H1 (cell line): ENCODE measurements around the gene NUP188. TPM values are rescaled to one million over a fixed set of nuclear protein-coding genes. Genes with fewer than 3 reads are reported as not detected.

Experiments
- CTCF ChIA-PET: fragments of 300-600 bp; sonication (Branson Sonifier 250); formaldehyde crosslinking; loops from one replicate; lab custom pipeline; 2021; ENCODE audit not compliant: partially characterized antibody; lab: Charles Lee
- POLR2A ChIA-PET: fragments of 300-600 bp; sonication (Branson Sonifier 250); formaldehyde crosslinking; loops from one replicate; lab custom pipeline; 2021; ENCODE audit warnings: inconsistent platforms; ENCODE audit not compliant: partially characterized antibody; lab: Charles Lee
- DNase-seq, 2 experiments: peaks; one replicate each; pipeline versions ENCODE4 v3.0.0 to v3.0.0-alpha.2; 2010 to 2022; ENCODE audit warnings: low spot score in 2 of 2, low read depth in 1 of 2, mixed read lengths in 1 of 2
- FAIRE-seq: peaks from 2 replicates; lab custom pipeline; 2011; peaks lifted over from hg19 to GRCh38; lab: Jason Lieb, UNC
- H2AFZ ChIP-seq: 2 replicates; pipeline ENCODE4 v1.8.1; 2012; ENCODE audit warnings: low read length, inconsistent platforms
- H2AK5ac ChIP-seq: 2 replicates; pipeline ENCODE4 v1.6.1; 2013; ENCODE audit warnings: low read depth, low read length
- H2BK120ac ChIP-seq: replicated peaks from 2 replicates; pipeline ENCODE3; 2013; ENCODE audit warnings: low read depth, low read length, inconsistent platforms
- H2BK12ac ChIP-seq: 2 replicates; pipeline ENCODE4 v1.6.1; 2013; ENCODE audit warnings: low read depth, low read length
- H2BK15ac ChIP-seq: 2 replicates; pipeline ENCODE4 v1.6.1; 2013; ENCODE audit warnings: low read length
- H2BK20ac ChIP-seq: 2 replicates; pipeline ENCODE4 v1.6.1; 2013; ENCODE audit warnings: low read length
- H2BK5ac ChIP-seq: 2 replicates; pipeline ENCODE4 v1.6.1; 2013; ENCODE audit warnings: low read depth, low read length
- H3K14ac ChIP-seq: 2 replicates; pipeline ENCODE4 v1.6.1; 2013; ENCODE audit warnings: inconsistent platforms; ENCODE audit not compliant: insufficient read length
- H3K18ac ChIP-seq: 2 replicates; pipeline ENCODE4 v1.6.1; 2013; ENCODE audit warnings: low read length; ENCODE audit errors: extremely low read depth
- H3K23ac ChIP-seq: 2 replicates; pipeline ENCODE4 v1.6.1; 2013; ENCODE audit warnings: inconsistent platforms; ENCODE audit not compliant: insufficient read length
- H3K23me2 ChIP-seq: 2 replicates; pipeline ENCODE4 v1.6.1; 2013; ENCODE audit warnings: low read depth, low read length
- H3K27ac ChIP-seq: 2 replicates; pipeline ENCODE4 v1.6.1; 2011; ENCODE audit warnings: low read depth, low read length, inconsistent platforms
- H3K27me3 ChIP-seq, 4 experiments: replicated peaks in 1 of 4; 1 replicate in 1 of 4; 2 replicates in 3 of 4; pipeline versions ENCODE4 v1.6.1 to v1.8.1; 2011 to 2013; ENCODE audit warnings: low read length in 3 of 4, mild to moderate bottlenecking in 3 of 4, inconsistent platforms in 2 of 4, mixed read lengths in 2 of 4, moderate library complexity in 1 of 4; ENCODE audit not compliant: control insufficient read depth in 3 of 4, insufficient read depth in 3 of 4; ENCODE audit errors: extremely low read depth in 1 of 4
- H3K36me3 ChIP-seq, 4 experiments: 2 replicates each; pipeline versions ENCODE4 v1.6.1 to v1.8.1; 2011 to 2013; ENCODE audit warnings: mild to moderate bottlenecking in 4 of 4, low read length in 3 of 4, moderate library complexity in 2 of 4, control low read depth in 1 of 4, inconsistent platforms in 1 of 4; ENCODE audit not compliant: insufficient read depth in 4 of 4, control insufficient read depth in 2 of 4
- H3K4ac ChIP-seq: replicated peaks from 2 replicates; pipeline ENCODE3; 2013; ENCODE audit warnings: low read length, low read depth, mixed read lengths, inconsistent platforms; ENCODE audit not compliant: insufficient read length
- H3K4me1 ChIP-seq, 4 experiments: replicated peaks in 1 of 4; 1 replicate in 1 of 4; 2 replicates in 3 of 4; pipeline versions ENCODE4 v1.6.1 to v1.8.1; 2011 to 2013; ENCODE audit warnings: low read length in 3 of 4, inconsistent platforms in 2 of 4, mixed read lengths in 1 of 4; ENCODE audit not compliant: insufficient read depth in 4 of 4, control insufficient read depth in 3 of 4
- H3K4me2 ChIP-seq, 2 experiments: 2 replicates each; pipeline versions ENCODE4 v1.6.1 to v1.8.1; 2011 to 2013; ENCODE audit warnings: low read depth in 2 of 2, low read length in 2 of 2, control low read depth in 1 of 2, inconsistent platforms in 1 of 2, mild to moderate bottlenecking in 1 of 2; ENCODE audit not compliant: insufficient read depth in 1 of 2
- H3K4me3 ChIP-seq, 4 experiments: fragments of 200-600, 300-600 bp in 1 of 4; sonication (generic), shearing (Covaris generic), sonication (Bioruptor Twin) in 1 of 4; 2 replicates each; pipeline versions ENCODE4 v1.5.1 to v1.8.1; 2011 to 2016; ENCODE audit warnings: low read length in 4 of 4, low read depth in 3 of 4, control low read depth in 2 of 4, inconsistent platforms in 2 of 4, mild to moderate bottlenecking in 2 of 4, mixed read lengths in 1 of 4, moderate library complexity in 1 of 4; ENCODE audit not compliant: insufficient read depth in 2 of 4; ENCODE audit errors: extremely low read depth in 1 of 4
- H3K56ac ChIP-seq: replicated peaks from 2 replicates; pipeline ENCODE3; 2013; ENCODE audit warnings: low read depth, mild to moderate bottlenecking, mixed read lengths, low read length, inconsistent platforms; ENCODE audit not compliant: insufficient read length
- H3K79me1 ChIP-seq: 2 replicates; pipeline ENCODE4 v1.6.1; 2013; ENCODE audit warnings: low read depth, low read length, control low read depth
- H3K79me2 ChIP-seq, 2 experiments: 2 replicates each; pipeline versions ENCODE4 v1.6.1 to v1.8.1; 2012 to 2013; ENCODE audit warnings: low read length in 2 of 2, mild to moderate bottlenecking in 2 of 2, inconsistent platforms in 1 of 2; ENCODE audit not compliant: insufficient read depth in 2 of 2, control insufficient read depth in 1 of 2
- H3K9ac ChIP-seq, 4 experiments: replicated peaks in 1 of 4; 1 replicate in 1 of 4; 2 replicates in 3 of 4; pipeline versions ENCODE4 v1.6.1 to v1.8.1; 2011 to 2013; ENCODE audit warnings: low read depth in 3 of 4, low read length in 3 of 4, control low read depth in 2 of 4, mild to moderate bottlenecking in 2 of 4, moderate library complexity in 2 of 4, inconsistent platforms in 1 of 4; ENCODE audit errors: extremely low read depth in 1 of 4
- H3K9me3 ChIP-seq, 2 experiments: 2 replicates each; pipeline versions ENCODE4 v1.6.1 to v1.8.1; 2012 to 2013; ENCODE audit warnings: mild to moderate bottlenecking in 2 of 2, moderate library complexity in 2 of 2, control low read depth in 1 of 2, inconsistent platforms in 1 of 2, low read depth in 1 of 2, low read length in 1 of 2, mixed read lengths in 1 of 2; ENCODE audit not compliant: insufficient read depth in 2 of 2
- H4K20me1 ChIP-seq, 2 experiments: replicated peaks in 1 of 2; 2 replicates each; pipeline versions ENCODE3 to v1.8.1; 2011 to 2013; ENCODE audit warnings: inconsistent platforms in 2 of 2, low read length in 2 of 2, mild to moderate bottlenecking in 1 of 2; ENCODE audit not compliant: insufficient read depth in 2 of 2, control insufficient read depth in 1 of 2
- H4K5ac ChIP-seq: 2 replicates; pipeline ENCODE4 v1.6.1; 2013; ENCODE audit warnings: low read length, low read depth, mixed read lengths, inconsistent platforms; ENCODE audit not compliant: insufficient read length
- H4K8ac ChIP-seq: 2 replicates; pipeline ENCODE4 v1.8.0; 2013; ENCODE audit warnings: mild to moderate bottlenecking, moderate library complexity, low read length, inconsistent platforms; ENCODE audit not compliant: insufficient read depth; ENCODE audit errors: extremely low read depth
- H4K91ac ChIP-seq: replicated peaks from 2 replicates; pipeline ENCODE3; 2013; ENCODE audit warnings: low read length, mixed read lengths, inconsistent platforms; ENCODE audit not compliant: insufficient read length
- BCL11A ChIP-seq, 2 experiments: IDR thresholded peaks; one replicate each; pipeline ENCODE4 v1.6.1; 2011; ENCODE audit warnings: low read depth in 2 of 2, low read length in 2 of 2, mild to moderate bottlenecking in 2 of 2
- CBX5 ChIP-seq: fragments of 300-800, 300-1000 bp; sonication (generic); IDR thresholded peaks from 2 replicates; pipeline ENCODE4 v1.7.1; 2016; ENCODE audit warnings: antibody characterized with exemption, low read length, low read depth
- CTBP2 ChIP-seq: IDR thresholded peaks from 2 replicates; pipeline ENCODE4 v1.7.0; 2011; ENCODE audit warnings: borderline replicate concordance, mild to moderate bottlenecking, moderate library complexity, mixed read lengths, low read length; ENCODE audit not compliant: insufficient read depth, insufficient read length
- EP300 ChIP-seq, 2 experiments: IDR thresholded peaks; 1 replicate in 1 of 2; 2 replicates in 1 of 2; pipeline ENCODE4 v1.6.1; 2011 to 2012; ENCODE audit warnings: low read depth in 2 of 2, low read length in 2 of 2, mild to moderate bottlenecking in 2 of 2, borderline replicate concordance in 1 of 2, inconsistent platforms in 1 of 2, moderate library complexity in 1 of 2
- HDAC6 ChIP-seq: IDR thresholded peaks from one replicate; pipeline ENCODE4 v1.7.1; 2012; ENCODE audit warnings: low read depth, mild to moderate bottlenecking, inconsistent platforms, low read length, moderate library complexity
- JUN ChIP-seq: IDR thresholded peaks from 2 replicates; pipeline ENCODE4 v1.6.1; 2011; ENCODE audit warnings: low read depth, mild to moderate bottlenecking, improper control_type of control experiment, low read length
- NANOG ChIP-seq: IDR thresholded peaks from 2 replicates; pipeline ENCODE4 v1.6.1; 2011; ENCODE audit warnings: low read length, low read depth, mild to moderate bottlenecking, inconsistent platforms; ENCODE audit not compliant: insufficient read depth, poor library complexity, severe bottlenecking
- SIRT6 ChIP-seq: IDR thresholded peaks from one replicate; pipeline ENCODE4 v1.7.1; 2012; ENCODE audit warnings: low read length, inconsistent platforms
- TAF7 ChIP-seq: optimal IDR thresholded peaks from 2 replicates; pipeline ENCODE3; 2011; ENCODE audit warnings: low read depth, mild to moderate bottlenecking, inconsistent platforms, low read length, moderate library complexity, borderline replicate concordance
- ZNF274 ChIP-seq: IDR thresholded peaks from 2 replicates; pipeline ENCODE4 v1.7.0; 2012; ENCODE audit warnings: low read length, borderline replicate concordance; ENCODE audit errors: extremely low read depth
- WGBS, 2 experiments: shearing (Covaris generic) in 1 of 2; methylation state at CpG; one replicate each; pipeline versions ENCODE4 v1.1.6 to v1.1.7; 2013 to 2015; ENCODE audit warnings: low lambda C conversion rate in 2 of 2, mixed read lengths in 2 of 2, inconsistent platforms in 1 of 2, low coverage in 1 of 2, missing lambda C conversion rate in 1 of 2; ENCODE audit not compliant: insufficient replicate concordance in 2 of 2, insufficient coverage in 1 of 2, insufficient read length in 1 of 2; ENCODE audit errors: extremely low coverage in 1 of 2, missing lambda C conversion rate in 1 of 2; 5-methylcytosine and 5-hydroxymethylcytosine counted together
- polyA plus RNA-seq, 7 experiments: library from polyadenylated mRNA; depleted of rRNA in 3 of 7; stranded (reverse) in 5 of 7; unstranded in 2 of 7; fragments of >200 nt in 5 of 7; fragments of 200-250 nt in 2 of 7; gene quantifications; 1 replicate in 5 of 7; 2 replicates in 1 of 7; 4 replicates in 1 of 7; pipeline versions ENCODE4 v1.2.1 to v1.2.3, GENCODE V29; 2011 to 2013; ENCODE audit warnings: missing spikeins in 2 of 7, mixed read lengths in 2 of 7
- total RNA-seq: library from RNA; stranded (reverse); fragmentation: NEBNext Ultra II Directional; extraction: Animal tissue kit (Norgen Biotek cat#: 25700); gene quantifications from 2 replicates; pipeline ENCODE4 v1.2.1, GENCODE V29; 2021

The NUP188 gene
- total and polyA plus RNA-seq, 2 of the 8 experiments (the other 6 are each of a cell fraction or from before 2014, with no cell fraction given), result 90.1 to 111 TPM

- CTCF ChIA-PET, result interaction anchor here (0.7 to 2.7 kb wide), 4 partner anchors 10 to 32 kb away, joined by 3 to 12 read pairs (median 7); partner anchors contain the start of gene SH3GLB2
- no peak overlapping the region for H3K23ac ChIP-seq
- H2AK5ac ChIP-seq, result no peak overlapping the region
- H3K4me2 ChIP-seq, result peak overlapping the region in 1 of 2 experiments; percentile 78; a peak in 1 of 4 replicates
- DNase-seq, result no peak
- no peak overlapping the region for H2BK12ac ChIP-seq
- H4K8ac ChIP-seq, result no peak overlapping the region
- no peaks in the 10 kb centered on the region for H3K27me3 ChIP-seq
- no peak overlapping the region for H4K91ac ChIP-seq
- H3K9me3 ChIP-seq, result no peaks in the 10 kb centered on the region
- no peak overlapping the region for H3K56ac ChIP-seq
- no peak overlapping the region for H3K9ac ChIP-seq
- H2AFZ ChIP-seq, result no peak overlapping the region
- POLR2A ChIA-PET, result interaction anchor here (0.6 to 1.7 kb wide), 5 partner anchors 9 to 615 kb away, joined by 3 to 8 read pairs (median 3); no protein-coding TSS in a partner anchor
- H3K4ac ChIP-seq, result no peak overlapping the region
- 92% methylated on average over 7 of the region's 8 CpGs; no CpG with 5 or more reads in 1 of the 2 experiments for WGBS, 2 experiments
- H3K23me2 ChIP-seq, result peaks cover 7% of the 10 kb centered on the region
- no peak for FAIRE-seq
- no peak overlapping the region for H4K5ac ChIP-seq
- no peak overlapping the region for H3K14ac ChIP-seq
- no peak overlapping the region for H3K18ac ChIP-seq
- peaks cover 0 to 15% (median 7%) of the 10 kb centered on the region in 4 experiments; a peak in 4 of 8 replicates for H3K36me3 ChIP-seq
- peaks cover 0 to 5% of the 10 kb centered on the region in 2 experiments for H4K20me1 ChIP-seq
- no peak overlapping the region for H3K27ac ChIP-seq
- H2BK20ac ChIP-seq, result no peak overlapping the region
- H3K4me1 ChIP-seq, result peaks cover 0 to 10% (median 5%) of the 10 kb centered on the region in 4 experiments; a peak in 5 of 7 replicates
- no peak overlapping the region; the same call in 1 of the 2 replicates for H2BK5ac ChIP-seq
- H3K79me1 ChIP-seq, result peaks cover 7% of the 10 kb centered on the region
- H3K79me2 ChIP-seq, result peaks cover 0 to 23% of the 10 kb centered on the region in 2 experiments; a peak in 2 of 4 replicates
- H2BK15ac ChIP-seq, result no peak overlapping the region
- no peak overlapping the region for H2BK120ac ChIP-seq
- H3K4me3 ChIP-seq, result no peak overlapping the region; a peak in 1 of 8 replicates
- TF ChIP-seq CTBP2 (no peak), SIRT6 (no peak), ZNF274 (no peak), HDAC6 (no peak), EP300 (IDR thresholded peaks at IDR 0.05; ENCODE audit: borderline replicate concordance in 1 of 2, low read depth in 2 of 2, low read length in 2 of 2) (no peak), TAF7 (no peak), BCL11A (IDR thresholded peaks at IDR 0.05; ENCODE audit: low read depth in 2 of 2, low read length in 2 of 2) (no peak), JUN (no peak), CBX5 (no peak), NANOG (no peak)
These were observed 90.8 kb downstream of the NUP188 start for GRCh38 chr9:129038109-129038852.
